GM12801 (cell line): ENCODE results near the gene LYPD3.

Source experiments
- CTCF ChIP-seq: IDR thresholded peaks from one replicate; pipeline ENCODE4 v1.5.1; 2011; ENCODE audit warnings: control low read depth; ENCODE audit not compliant: insufficient read length; ENCODE audit errors: extremely low read depth

Gene LYPD3

DNA sequence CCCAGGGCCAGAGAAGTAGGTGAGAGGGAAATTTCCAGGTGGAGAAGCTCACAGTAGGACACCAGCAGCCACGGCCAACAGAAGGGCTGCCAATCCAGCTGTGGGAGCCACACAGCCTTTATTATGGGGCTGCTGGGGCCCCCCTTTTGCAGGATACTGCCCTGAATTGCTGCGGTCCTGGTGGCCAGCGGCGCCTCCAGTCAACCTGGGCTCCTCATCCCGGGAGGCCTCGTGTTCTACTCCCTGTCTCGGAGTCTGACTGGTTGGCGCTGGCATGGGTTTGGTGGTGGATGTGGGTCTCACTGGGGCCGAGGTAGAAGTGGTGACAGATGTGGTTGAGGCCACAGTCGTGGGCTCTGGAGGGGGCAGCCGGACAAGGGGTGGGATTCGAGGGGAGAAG is 4.1 kb downstream of the LYPD3 start:
- no peak for TF ChIP-seq CTCF

DNA sequence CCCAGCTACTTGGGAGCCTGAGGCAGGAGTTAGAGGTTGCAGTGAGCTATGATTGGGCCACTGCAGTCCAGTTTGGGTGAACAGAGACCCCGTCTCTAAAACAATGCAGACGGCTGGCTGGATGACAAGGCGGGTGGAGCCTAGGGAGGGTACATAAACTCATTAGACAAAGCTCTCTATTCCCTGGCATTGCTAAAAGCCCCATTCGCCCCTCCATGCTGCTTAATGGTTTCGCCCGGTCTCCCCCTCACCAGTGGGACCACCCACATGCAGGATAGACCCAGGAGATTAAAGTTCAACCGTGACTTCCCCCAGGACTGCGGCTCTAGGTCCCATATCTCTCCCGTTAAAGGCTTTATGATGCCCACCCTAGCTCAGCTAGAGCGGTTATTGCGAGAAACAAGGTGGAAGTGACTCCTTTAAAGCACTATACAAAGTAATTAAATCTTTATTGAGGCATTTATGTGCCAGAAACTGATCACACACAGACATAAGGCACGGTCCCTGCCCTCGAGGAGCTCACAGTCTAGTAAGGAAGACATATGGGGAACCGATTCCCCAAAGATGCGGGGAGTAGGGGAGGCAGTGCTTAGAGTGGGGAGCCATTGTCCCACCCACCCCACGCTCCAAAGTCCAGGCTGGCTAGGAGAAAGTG is 4.9 kb downstream of the LYPD3 start:
- TF ChIP-seq CTCF: no peak

- TF ChIP-seq CTCF: no peak
Measured at GRCh38 chr19:43457809-43458208, 7.6 kb downstream of the LYPD3 start.

GRCh38 chr19:43455321-43456113 is 9.9 kb downstream of the LYPD3 start:
- no peak for TF ChIP-seq CTCF

- no peak for TF ChIP-seq CTCF
Measured at GRCh38 chr19:43454031-43454430, 11.4 kb downstream of the LYPD3 start.

DNA sequence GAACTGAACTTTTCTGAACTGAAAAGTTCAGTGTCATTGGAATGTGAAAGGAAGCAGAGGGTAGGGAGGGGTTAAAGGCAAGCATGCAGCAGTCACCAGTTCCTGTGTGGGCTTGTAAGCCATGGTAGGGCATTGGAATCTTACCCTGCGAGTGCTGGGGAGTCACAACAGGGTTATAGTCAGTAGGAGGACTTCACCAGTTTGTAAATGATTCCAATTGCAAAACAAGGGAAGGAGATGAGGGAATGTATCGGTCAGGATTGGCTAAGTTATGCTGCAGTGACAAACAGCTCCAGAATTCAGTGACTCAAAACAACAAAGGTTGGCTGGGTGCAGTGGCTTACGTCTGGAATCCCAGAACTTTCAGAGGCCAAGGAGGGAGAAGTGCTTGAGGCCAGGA is 12.8 kb downstream of the LYPD3 start:
- no peak for TF ChIP-seq CTCF

DNA sequence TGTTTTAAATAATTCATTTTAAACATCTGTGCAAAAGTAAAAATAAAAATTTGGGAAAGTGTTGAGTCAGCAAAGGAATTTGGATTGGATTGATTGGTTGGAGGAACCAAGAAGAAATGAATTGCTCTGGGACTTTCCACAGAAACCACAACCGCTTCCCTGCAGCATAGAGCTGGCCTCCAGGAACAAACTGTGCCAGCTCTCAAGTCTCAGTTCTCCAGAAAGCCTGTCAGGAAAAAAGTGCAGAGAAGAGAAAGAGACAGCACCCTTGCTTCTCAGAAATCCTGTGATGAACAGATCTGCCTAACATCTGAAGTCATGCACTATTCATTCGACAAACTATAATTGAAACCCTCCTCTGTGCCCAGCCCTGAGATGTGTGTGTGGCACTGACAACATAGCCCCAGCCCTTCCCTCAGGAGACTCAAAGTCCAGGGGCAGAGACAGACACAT is 14.8 kb downstream of the LYPD3 start:
- TF ChIP-seq CTCF: no peak
